DMS53 treated with DMSO at 0.1 percent for 48 hours (cell line): ENCODE results near the gene OR2J3.
"Not testable (repeated sequence)": the region's sequence is repeated elsewhere in the genome, so short reads cannot be mapped to it uniquely, and the experiment has no call there.

Experiments
- DNase-seq: peaks from one replicate; lab custom pipeline; 2025; ENCODE audit not compliant: unreplicated experiment; lab: John Stamatoyannopoulos, UW

The OR2J3 gene

GRCh38 chr6:29159922-29160321 lies 52.1 kb downstream of the OR2J3 start:
- DNase-seq, result not testable (repeated sequence)
